ENCODE measurements around the gene NPEPL1.
A peak's percentile ranks its signal among the peaks of the same experiment; 100 is the strongest.

NPEPL1 gene

GRCh38 chr20:58678806-58679205 lies 13.8 kb upstream of the NPEPL1 start:
- peaks cover 75% of the 10 kb centered on the region for H3K36me3 ChIP-seq
- no peak overlapping the region for H3K27ac ChIP-seq
- no peaks in the 10 kb centered on the region; the same call in 1 of the 2 replicates for H4K20me1 ChIP-seq
- TF ChIP-seq Cebpa-rat (IDR thresholded peaks at IDR 0.05), result no peak
- H3K4me2 ChIP-seq, result no peak overlapping the region
- H3K27me3 ChIP-seq, result no peaks in the 10 kb centered on the region
- H3K9ac ChIP-seq, result no peak overlapping the region
- H3K4me1 ChIP-seq, result no peaks in the 10 kb centered on the region
- H3K9me3 ChIP-seq, result no peaks in the 10 kb centered on the region
- no peak overlapping the region for H3K4me3 ChIP-seq

DNA sequence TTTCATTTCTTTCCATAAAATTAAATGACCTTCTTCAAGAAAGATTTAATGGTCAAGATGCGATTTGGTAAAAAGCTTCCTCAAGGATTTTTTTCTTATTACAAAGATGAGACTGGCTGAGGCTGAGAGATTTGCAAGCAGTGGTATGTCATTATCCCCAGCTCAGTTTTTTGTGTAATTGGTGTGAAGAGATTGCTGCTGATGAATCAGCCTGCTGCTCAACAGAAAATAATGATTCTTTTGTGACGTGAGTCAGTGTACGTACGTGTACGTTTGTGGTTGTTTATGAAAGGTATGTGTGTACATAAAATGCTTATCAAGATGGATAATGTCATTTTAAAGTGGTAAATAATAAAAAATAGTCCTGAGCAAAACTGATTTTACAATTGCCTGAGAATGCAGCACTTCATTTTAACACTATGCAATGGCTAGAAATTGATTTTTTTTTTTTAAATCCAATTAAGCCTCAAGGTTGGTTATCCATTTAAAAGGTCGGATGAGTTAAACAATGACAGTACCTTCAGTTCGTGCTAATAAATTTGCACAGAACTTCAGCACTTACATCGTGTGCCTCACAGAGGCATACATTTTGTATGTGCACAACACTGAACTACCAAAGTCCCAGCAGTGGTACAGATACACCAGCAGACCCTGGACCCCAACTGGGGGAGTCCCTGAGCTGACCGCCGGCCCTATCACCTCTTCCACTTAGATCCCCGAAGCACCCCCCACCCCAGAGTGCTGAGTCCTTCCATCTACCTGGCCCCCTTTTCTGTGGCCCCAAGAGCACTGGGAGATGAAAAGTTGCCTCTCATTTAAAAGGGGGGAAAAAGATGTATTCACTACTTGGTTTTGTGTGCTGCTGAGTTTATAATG lies 9.7 kb upstream of the NPEPL1 start:
- H3K4me2 ChIP-seq, result no peak overlapping the region
- no peaks in the 10 kb centered on the region for H3K4me1 ChIP-seq
- H3K9ac ChIP-seq, result no peak overlapping the region
- H3K9me3 ChIP-seq, result no peaks in the 10 kb centered on the region
- H4K20me1 ChIP-seq, result no peaks in the 10 kb centered on the region; the same call in 1 of the 2 replicates
- TF ChIP-seq Cebpa-rat (IDR thresholded peaks at IDR 0.05), result no peak
- no peak overlapping the region for H3K4me3 ChIP-seq
- H3K27ac ChIP-seq, result no peak overlapping the region
- H3K27me3 ChIP-seq, result no peaks in the 10 kb centered on the region
- H3K36me3 ChIP-seq, result peaks cover 38% of the 10 kb centered on the region

DNA sequence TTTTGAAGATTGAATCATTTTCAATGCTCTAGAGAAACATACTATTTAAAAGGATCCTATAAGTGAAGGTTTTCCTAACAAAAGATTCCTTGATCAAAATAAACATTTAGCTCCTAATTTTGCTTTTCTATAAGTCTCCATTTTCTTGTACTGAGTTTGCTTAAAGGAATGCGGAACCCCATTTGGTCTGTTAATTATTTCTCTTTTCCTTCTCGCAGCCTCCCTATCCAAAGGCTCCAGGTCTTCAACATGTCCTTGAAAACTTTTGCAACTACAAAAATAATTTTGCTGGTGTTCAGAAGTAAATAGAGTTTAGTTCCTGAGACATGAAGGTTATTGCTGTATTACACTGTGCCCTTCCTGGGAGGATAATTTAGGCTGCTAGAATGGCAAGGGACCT lies 8.3 kb upstream of the NPEPL1 start:
- no peak for TF ChIP-seq Cebpa-rat (IDR thresholded peaks at IDR 0.05)
- Histone ChIP-seq H3K27ac (no peak overlapping the region), H3K4me3 (no peak overlapping the region), H4K20me1 (no peaks in the 10 kb centered on the region), H3K4me1 (no peaks in the 10 kb centered on the region), H3K9me3 (no peaks in the 10 kb centered on the region), H3K27me3 (no peaks in the 10 kb centered on the region), H3K36me3 (peaks cover 25% of the 10 kb centered on the region), H3K4me2 (no peak overlapping the region), H3K9ac (no peak overlapping the region)

DNA sequence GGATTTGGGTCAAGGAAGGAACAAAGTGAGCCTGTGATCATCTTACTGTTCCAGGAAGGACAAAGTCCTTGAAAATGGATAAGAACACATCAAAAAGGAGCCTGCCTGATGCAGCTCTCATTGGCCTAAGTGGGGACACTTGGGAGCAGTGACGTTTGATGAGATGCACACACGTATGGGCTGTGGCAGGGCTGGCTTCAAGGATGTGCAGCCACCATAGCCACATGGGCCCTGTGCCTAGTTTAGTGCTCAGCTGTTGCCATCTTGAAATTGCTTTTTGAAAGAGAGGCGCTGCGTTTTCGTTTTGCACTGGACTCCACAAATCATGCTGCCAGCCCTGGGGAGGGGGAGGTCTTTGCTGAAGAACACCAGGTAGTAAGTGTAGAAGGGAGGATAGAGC lies 6.6 kb upstream of the NPEPL1 start:
- no peak overlapping the region for H3K9ac ChIP-seq
- H3K27me3 ChIP-seq, result no peaks in the 10 kb centered on the region
- H3K27ac ChIP-seq, result no peak overlapping the region
- no peak overlapping the region for H3K4me3 ChIP-seq
- TF ChIP-seq Cebpa-rat (IDR thresholded peaks at IDR 0.05), result no peak
- H3K4me1 ChIP-seq, result no peaks in the 10 kb centered on the region
- peaks cover 8% of the 10 kb centered on the region; the same call in 1 of the 2 replicates for H3K36me3 ChIP-seq
- H3K9me3 ChIP-seq, result no peaks in the 10 kb centered on the region
- H3K4me2 ChIP-seq, result no peak overlapping the region
- H4K20me1 ChIP-seq, result no peaks in the 10 kb centered on the region

GRCh38 chr20:58688414-58688813 lies 4.2 kb upstream of the NPEPL1 start:
- H3K4me1 ChIP-seq, result peaks cover 14% of the 10 kb centered on the region
- H3K27ac ChIP-seq, result no peak overlapping the region
- no peaks in the 10 kb centered on the region for H3K9me3 ChIP-seq
- no peak overlapping the region for H3K9ac ChIP-seq
- peaks cover 6% of the 10 kb centered on the region for H3K27me3 ChIP-seq
- no peaks in the 10 kb centered on the region for H4K20me1 ChIP-seq
- no peaks in the 10 kb centered on the region; the same call in 1 of the 2 replicates for H3K36me3 ChIP-seq
- TF ChIP-seq Cebpa-rat (IDR thresholded peaks at IDR 0.05), result no peak
- H3K4me2 ChIP-seq, result no peak overlapping the region
- no peak overlapping the region for H3K4me3 ChIP-seq

GRCh38 chr20:58688840-58689239 lies 3.8 kb upstream of the NPEPL1 start:
- Histone ChIP-seq H3K4me3 (no peak overlapping the region), H3K4me1 (peaks cover 19% of the 10 kb centered on the region), H4K20me1 (no peaks in the 10 kb centered on the region), H3K9me3 (no peaks in the 10 kb centered on the region), H3K9ac (no peak overlapping the region), H3K27me3 (peaks cover 11% of the 10 kb centered on the region), H3K4me2 (no peak overlapping the region), H3K36me3 (no peaks in the 10 kb centered on the region; the same call in 1 of the 2 replicates), H3K27ac (no peak overlapping the region)
- TF ChIP-seq Cebpa-rat (IDR thresholded peaks at IDR 0.05), result no peak

- H3K4me3 ChIP-seq, result no peak overlapping the region
- H3K4me2 ChIP-seq, result no peak overlapping the region
- H3K9me3 ChIP-seq, result no peaks in the 10 kb centered on the region
- H3K9ac ChIP-seq, result no peak overlapping the region
- TF ChIP-seq Cebpa-rat (IDR thresholded peaks at IDR 0.05), result no peak
- peaks cover 16% of the 10 kb centered on the region for H3K27me3 ChIP-seq
- H3K36me3 ChIP-seq, result peaks cover 5% of the 10 kb centered on the region; the same call in 1 of the 2 replicates
- no peak overlapping the region for H3K27ac ChIP-seq
- H4K20me1 ChIP-seq, result no peaks in the 10 kb centered on the region
- peaks cover 21% of the 10 kb centered on the region for H3K4me1 ChIP-seq
These were observed 2.0 kb upstream of the NPEPL1 start for GRCh38 chr20:58690396-58691135.

DNA sequence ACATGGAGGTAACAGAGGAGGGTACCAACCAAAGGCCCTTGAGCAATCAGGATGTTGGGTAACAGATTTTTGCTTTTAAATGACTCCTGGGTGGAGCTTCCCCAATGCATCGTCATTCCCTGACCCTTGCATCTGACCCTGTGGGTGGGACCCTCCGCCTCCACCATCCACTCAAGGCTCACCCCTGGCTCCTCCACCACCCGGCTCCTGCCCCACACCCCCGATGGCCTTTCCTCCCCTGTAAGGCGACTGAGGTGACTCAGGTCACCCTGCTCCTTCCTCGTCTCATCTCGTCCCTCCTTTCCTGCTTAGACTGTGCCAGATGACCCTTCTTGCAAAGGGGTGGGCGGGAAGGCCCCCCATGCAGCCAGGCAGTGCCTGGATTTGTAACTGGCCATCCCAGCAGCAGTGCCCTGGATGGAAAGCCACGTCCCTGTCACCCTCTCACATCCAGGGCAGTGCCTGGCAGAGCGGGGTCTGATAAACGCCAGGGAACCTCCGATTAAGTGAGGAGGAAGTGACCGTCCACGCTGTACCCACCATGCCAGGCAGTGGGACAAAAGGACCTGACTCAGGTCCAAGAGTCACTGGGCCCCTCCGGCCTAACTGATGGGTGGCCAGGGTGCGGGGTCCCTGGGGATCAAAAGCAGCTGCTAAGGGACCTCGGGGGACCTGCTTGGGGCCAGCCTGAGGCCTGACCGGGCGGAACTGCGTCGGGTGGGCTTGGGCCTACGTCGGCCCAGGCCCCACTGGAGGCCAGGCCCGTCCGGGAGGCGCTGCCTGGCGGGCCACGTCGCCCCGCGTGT lies 624 bp upstream of the NPEPL1 start:
- Histone ChIP-seq H3K4me1 (peaks cover 32% of the 10 kb centered on the region), H3K9me3 (no peaks in the 10 kb centered on the region), H3K27me3 (peaks cover 16% of the 10 kb centered on the region), H3K9ac (peak overlapping the region; percentile 87), H3K36me3 (peaks cover 16% of the 10 kb centered on the region; the same call in 1 of the 2 replicates), H3K27ac (peak overlapping the region; percentile 89), H4K20me1 (no peaks in the 10 kb centered on the region), H3K4me2 (peak overlapping the region; percentile 96), H3K4me3 (peak overlapping the region; percentile 72; the same call in 1 of the 2 replicates)
- no peak for TF ChIP-seq Cebpa-rat (IDR thresholded peaks at IDR 0.05)

GRCh38 chr20:58693226-58694006 lies 816 bp downstream of the NPEPL1 start:
- Histone ChIP-seq H3K4me2 (peak overlapping the region; percentile 96), H3K9ac (peak overlapping the region; percentile 87), H3K4me1 (peaks cover 34% of the 10 kb centered on the region), H3K27ac (peak overlapping the region; percentile 89), H3K27me3 (peaks cover 16% of the 10 kb centered on the region), H4K20me1 (no peaks in the 10 kb centered on the region), H3K4me3 (peak overlapping the region; percentile 72), H3K36me3 (peaks cover 30% of the 10 kb centered on the region; the same call in 1 of the 2 replicates), H3K9me3 (no peaks in the 10 kb centered on the region)
- TF ChIP-seq Cebpa-rat (IDR thresholded peaks at IDR 0.05), result no peak

Measured in BLaER1 (cell line).